ENCODE results near the gene EEPD1.
"Not testable (repeated sequence)": the region's sequence is repeated elsewhere in the genome, so short reads cannot be mapped to it uniquely, and the experiment has no call there.

EEPD1 gene

DNA sequence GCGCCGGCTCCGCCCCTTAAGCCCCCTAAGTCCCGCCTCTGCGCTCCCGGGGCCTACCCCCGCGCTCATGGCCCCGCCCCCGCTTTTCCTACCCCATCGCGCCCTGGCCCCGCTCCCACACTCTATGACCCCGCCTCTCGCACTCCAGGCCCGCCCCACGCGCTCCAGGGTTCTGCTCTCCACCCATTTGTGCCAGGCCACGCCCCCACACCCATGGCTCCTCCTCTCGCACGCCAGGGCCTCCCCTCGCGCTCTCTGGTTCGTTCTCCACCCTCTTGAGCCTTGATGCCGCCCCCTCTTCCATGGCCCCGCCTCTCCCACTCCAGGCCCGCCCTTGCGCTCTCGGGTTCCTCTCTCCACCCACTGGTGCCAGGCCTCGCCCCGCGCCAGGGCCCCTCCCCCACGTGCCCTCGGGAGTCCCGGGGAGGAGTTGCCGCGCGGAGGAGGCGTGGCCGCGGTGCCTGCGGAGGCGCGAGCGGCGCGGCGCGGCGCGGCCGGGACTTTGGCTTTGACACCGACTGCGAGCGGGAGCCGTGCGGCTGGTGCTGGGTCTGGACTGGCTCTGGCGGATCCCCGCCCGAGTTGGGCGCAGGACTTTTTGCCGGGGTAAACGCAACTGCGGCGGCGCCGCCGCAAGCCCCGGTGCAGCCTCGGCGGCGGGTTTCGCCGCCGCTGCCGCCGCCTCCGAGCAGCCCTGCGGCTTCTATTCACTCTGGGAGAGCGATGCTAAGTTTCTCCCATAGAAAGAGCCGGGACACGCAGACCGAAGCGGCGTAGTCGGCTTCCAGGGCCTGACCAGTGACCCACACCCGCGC, at the start of gene EEPD1:
EEPD1 (plus strand) TSS at position 499 of the 815 bp plus-strand sequence. CDS start 1,071 bp downstream, outside the sequence.
- DNase-seq (ENCODE audit: low read depth) = peak; percentile 98

DNA sequence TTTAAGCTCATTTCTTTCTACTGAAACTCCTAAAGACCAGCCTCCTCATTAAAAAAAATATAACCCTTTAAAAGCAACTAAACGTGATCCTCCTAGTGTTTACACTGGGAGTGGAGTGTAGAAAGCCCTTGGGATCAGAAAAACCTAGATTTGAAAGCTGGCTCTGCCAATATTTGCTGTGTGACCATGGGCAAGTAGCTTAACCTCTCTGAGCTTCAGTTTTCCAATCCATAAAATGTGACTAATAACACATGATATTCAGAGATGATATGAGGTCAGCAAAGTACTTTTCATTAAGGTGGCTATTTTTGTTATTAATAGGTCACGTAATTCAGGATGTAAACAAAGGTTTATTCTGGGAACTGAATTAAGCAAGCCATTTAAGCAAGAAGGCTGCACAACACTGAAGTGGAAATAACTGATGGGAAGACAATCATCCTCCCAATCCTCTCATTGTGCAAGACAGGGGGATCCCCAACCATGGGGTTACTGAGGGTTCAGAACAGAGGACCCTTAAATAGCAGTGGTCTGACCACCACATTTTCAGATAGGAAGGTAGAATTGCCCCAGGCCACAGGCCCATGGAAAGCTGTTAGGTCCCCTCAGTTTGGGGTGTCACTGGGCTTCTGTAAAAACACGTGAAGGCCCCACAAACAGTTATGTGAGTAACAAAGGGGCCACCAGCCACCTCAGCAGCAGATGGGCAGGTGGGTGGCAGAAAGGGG, 49.1 kb upstream of the EEPD1 start:
- peak; percentile 23 for DNase-seq (ENCODE audit: low read depth)

GRCh38 chr7:36106972-36107908, 45.8 kb upstream of the EEPD1 start:
- not testable (repeated sequence) for DNase-seq (ENCODE audit: low read depth)

- peak; percentile 47 for DNase-seq (ENCODE audit: low read depth)
Measured at GRCh38 chr7:36107926-36108631, 45.0 kb upstream of the EEPD1 start.

- no peak for DNase-seq (ENCODE audit: low read depth)
Measured at GRCh38 chr7:36109013-36109627, 43.9 kb upstream of the EEPD1 start.

GRCh38 chr7:36110584-36110983, 42.5 kb upstream of the EEPD1 start:
- DNase-seq (ENCODE audit: low read depth) = no peak

DNA sequence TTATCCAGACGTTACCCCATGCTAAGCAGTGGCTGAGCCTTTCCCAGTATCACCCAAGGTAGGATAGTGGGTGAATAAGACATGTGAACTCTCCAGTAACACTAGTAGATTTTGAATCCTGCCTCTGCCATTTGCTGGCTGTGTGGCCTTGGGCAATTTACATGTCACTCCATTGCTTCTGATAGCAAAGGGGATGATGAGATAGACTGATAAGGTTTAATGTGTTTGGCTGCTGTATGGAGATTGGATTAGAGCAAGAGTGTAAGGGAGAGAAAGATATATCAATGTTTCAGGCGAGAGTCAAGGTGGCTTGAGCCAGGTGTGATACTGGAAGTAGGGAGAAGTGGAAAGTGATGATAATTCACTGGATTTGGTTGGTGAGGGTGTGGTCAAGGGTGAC, 40.1 kb upstream of the EEPD1 start:
- no peak for DNase-seq (ENCODE audit: low read depth)

GRCh38 chr7:36114355-36114754, 38.7 kb upstream of the EEPD1 start:
- DNase-seq (ENCODE audit: low read depth) = no peak

- DNase-seq (ENCODE audit: low read depth) = peak; percentile 97
Measured at GRCh38 chr7:36115448-36116321, 37.4 kb upstream of the EEPD1 start.

DNA sequence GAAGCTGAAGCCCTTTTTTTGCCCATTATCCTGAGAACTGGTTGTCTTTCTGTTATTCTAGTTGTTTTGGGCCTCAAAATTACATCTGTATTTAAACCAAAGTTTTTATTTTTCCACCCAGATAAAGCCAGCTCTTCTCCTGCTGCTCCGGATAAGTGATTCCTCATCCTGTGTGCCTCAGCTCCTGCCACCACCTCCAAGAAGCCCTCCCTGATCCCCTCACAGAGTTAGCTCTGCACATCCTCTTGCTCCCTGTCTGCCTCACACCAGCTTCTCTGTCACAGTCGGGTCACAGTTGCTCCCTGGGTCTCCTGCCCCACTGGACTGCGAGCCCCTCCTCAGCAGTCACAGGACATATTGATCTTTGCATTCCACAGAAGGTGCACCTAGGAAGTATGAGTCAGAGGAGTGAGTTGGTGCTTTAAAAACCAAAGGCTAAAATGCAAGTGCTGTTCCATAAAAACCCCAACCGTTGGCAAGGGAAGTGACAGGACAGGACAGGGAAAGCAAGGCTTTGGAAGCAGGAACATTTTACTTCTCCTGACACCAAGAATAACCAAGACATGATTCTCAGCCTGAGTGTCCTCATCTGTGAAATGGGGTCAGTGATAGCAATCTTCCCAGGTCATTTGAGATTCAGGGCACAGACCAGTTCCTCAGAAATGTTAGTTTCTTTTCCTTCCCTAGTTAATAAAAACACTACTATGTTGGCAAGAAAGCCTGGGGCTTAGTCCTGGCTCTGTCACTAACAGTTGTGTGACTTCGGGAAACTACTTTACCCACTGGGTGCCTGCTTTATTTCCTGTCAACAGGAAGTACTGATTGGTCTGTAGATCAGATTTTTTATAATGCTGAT, 36.5 kb upstream of the EEPD1 start:
- DNase-seq (ENCODE audit: low read depth) = no peak

DNA sequence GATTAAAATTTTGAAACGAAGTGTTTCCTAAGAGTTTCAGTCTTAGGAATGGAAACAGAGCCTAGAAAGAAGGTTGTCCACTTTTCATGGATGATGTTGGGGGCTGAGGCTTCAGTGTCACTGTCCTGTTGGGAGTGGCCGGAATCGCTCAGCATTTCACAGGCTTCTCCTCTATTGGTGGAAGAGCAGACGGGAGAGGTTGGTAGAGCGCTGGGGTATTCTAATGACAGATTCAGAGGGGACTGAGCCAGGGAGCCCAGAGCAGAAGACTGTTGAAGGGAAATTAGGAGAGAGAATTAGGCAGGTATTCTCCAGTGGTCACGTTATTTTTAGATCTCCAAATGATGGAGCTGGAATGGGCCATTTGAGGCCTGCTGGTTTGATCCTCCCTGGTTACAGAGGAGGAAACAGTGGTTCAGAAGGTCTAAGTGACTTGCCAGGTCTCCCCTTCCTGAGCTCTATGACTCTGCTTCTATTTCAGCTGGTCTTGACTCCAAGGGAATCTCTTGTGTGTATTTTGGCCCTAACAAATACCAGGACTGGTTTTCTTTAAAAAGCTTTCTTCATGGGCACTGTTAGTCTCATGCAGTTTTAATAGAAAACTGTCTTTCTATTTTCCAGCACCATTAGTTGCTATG, 35.7 kb upstream of the EEPD1 start:
- no peak for DNase-seq (ENCODE audit: low read depth)

DNA sequence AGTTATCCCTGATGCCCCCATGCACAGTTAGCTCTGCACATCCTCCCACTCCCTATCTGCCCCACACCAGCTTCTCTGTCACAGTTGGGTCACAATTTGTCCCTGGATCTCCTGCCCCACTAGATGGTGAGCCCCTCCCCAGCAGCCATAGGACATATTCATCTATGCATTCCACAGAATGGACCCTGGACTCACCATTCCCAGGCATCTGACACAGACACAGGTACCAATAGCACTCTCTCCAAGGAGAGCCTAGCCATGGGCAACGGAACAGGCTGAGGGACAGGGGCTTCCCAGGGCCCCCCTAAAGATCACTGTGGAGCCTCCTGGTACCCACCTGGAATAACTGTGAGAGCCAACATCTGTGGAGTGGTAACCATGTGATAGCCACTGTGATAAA, 34.7 kb upstream of the EEPD1 start:
- no peak for DNase-seq (ENCODE audit: low read depth)

- peak; percentile 98 for DNase-seq (ENCODE audit: low read depth)
Measured at GRCh38 chr7:36119005-36119706, 33.9 kb upstream of the EEPD1 start.

DNA sequence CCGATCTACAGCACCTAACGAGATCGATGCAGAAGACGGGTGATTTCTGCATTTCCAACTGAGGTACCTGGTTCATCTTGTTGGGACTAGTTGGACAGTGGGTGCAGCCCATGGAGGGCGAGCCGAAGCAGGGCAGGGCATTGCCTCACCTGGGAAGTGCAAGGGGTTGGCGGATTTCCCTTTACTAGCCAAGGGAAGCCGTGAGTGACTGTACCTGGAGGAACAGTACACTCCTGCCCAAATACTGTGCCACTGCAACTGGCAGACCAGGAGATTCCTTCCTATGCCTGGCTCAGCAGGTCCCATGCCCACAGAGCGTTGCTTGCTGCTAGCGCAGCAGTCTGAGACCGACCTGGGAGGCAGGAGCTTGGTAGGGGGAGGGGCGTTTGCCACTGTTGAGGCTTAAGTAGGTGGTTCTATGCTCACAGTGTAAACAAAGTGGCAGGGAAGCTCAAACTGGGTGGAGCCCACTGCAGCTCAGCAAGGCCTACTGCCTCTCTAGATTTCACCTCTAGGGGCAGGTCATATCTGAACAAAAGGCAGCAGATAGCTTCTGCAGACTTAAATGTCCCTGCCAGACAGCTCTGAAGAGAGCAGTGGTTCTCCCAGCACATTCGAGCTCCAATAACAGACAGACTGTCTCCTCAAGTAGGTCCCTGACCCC, 32.9 kb upstream of the EEPD1 start:
- not testable (repeated sequence) for DNase-seq (ENCODE audit: low read depth)

DNA sequence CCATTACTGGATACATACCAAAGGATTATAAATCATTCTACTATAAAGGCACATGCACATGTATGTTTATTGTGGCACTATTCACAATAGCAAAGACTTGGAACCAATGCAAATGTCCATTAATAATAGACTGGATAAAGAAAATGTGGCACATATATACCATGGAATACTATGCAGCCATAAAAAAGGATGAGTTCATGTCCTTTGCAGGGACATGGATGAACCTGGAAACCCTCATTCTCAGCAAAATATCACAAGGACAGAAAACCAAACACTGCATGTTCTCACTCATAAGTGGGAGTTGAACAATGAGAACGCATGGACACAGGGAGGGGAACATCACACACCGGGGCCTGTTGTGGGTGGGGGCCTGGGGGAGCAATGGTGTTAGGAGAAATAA, 27.4 kb upstream of the EEPD1 start:
- not testable (repeated sequence) for DNase-seq (ENCODE audit: low read depth)

DNA sequence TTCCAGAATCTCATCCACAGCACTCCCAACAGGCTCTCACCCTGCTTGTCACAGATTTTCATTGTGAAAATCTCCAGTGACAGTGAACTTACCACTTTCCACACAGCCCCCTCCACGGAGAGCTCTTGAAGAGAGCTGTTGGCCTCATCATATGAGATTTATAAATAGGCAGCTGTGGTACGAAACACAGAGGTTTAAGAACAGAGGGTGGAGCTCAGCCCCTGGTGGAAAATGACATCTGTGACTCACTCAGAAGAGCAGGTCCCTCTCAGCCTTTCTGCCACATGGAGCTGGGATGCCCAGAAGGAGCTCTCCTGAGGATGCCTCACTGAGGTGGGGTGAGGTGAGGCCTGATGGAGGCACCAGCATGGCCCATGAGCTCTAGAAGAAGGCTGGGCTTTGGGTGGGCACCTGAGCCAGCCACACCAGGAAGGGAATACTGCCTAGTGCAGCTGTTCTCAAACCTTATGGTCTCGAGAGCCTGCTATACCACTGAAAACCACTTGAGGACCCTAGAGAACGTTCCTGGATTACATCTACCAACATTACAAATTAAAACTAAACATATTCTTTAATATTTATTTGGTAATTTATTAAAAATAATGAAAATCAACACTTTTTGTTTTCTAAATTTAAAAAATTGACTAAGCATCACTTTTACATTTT, 25.8 kb upstream of the EEPD1 start:
- no peak for DNase-seq (ENCODE audit: low read depth)
